HG03159 (cell line): ENCODE results near the gene SULT1C4.
"Not testable (repeated sequence)": the region's sequence is repeated elsewhere in the genome, so short reads cannot be mapped to it uniquely, and the experiment has no call there.

ENCODE experiments used
- ATAC-seq: cut with Tn5 transposase; IDR thresholded peaks from one replicate; pipeline ENCODE4 v1.9.1; 2021; ENCODE audit warnings: mild to moderate bottlenecking, moderate library complexity; ENCODE audit not compliant: unreplicated experiment

SULT1C4 gene

DNA sequence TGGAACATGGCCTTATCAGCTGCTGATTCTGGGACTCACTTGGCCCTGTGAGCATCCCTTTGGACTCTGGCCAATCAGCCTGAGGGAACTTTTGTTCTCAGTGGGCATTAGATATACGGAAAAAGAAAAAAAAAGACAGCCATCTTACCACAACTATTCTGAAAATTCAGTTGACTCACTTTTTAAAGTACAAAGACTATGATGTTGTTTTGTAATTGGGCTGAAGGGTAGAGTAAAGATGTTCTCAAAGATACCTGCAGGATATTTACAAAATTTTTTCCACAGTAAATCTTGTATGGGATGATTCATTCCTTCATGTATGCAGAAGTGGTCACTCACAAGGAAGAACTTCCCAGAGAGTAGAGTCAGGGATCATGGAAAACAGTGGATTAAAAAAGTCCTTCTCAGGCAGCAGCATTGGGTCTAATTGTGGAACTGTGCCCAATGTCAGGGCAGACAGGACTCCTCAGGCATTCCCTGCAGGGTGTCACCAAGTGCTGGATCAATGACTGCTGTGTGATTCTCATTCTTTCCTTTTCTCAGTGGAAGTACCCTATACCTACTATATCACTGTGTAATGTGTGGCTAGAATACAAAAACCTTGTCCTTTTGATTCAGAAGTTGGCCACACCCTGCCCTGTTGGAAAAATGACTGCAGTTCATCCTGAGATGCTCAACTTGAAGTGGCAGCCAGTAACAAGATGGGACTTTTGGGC lies 35.4 kb downstream of the SULT1C4 start:
- no peak for ATAC-seq

GRCh38 chr2:108413711-108414095 lies 35.9 kb downstream of the SULT1C4 start:
- ATAC-seq = no peak

GRCh38 chr2:108414256-108414876 lies 36.6 kb downstream of the SULT1C4 start:
- no peak for ATAC-seq

- no peak for ATAC-seq
Measured at GRCh38 chr2:108414945-108415344, 37.2 kb downstream of the SULT1C4 start.

GRCh38 chr2:108417254-108417653 lies 39.5 kb downstream of the SULT1C4 start:
- ATAC-seq = no peak

DNA sequence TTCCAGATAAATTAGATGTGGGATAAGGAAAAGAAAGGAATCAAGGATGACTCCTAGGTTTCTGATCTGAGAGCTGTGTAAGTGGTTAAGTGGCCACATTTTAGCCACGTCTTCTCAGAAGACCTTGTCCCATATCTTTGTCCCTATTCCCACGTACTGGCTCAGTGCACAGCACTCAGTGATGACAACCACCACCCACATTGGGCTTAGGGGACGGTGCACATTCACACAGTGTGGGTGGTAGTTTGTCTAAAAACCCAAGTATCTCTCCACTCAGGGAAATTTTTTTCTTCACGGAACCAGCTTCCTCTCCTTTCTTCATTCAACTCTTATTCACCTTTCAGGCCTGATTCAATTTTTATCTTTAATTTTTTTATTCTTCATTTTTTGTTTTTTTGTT lies 40.7 kb downstream of the SULT1C4 start:
- ATAC-seq = no peak

DNA sequence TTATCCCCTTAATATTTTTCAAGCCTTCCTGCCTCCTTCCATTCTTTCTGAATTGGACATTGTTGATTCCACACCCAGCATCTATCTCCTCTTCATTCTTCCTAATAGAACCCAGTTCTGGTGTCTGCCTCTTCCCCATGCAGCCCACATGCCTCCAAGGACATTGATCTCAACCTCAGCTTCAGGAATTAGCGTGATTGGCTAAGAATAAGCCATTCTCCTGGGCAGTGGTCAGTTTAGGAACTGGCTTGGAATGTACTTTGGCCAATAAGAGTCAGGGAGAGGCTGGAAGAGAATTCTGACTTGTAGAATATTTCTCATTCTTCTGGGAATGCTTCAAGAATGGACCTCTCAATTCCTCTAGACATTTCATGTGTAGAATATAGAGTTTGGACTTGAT lies 45.3 kb downstream of the SULT1C4 start:
- ATAC-seq = no peak

- ATAC-seq = no peak
Measured at GRCh38 chr2:108423502-108424251, 45.9 kb downstream of the SULT1C4 start.

DNA sequence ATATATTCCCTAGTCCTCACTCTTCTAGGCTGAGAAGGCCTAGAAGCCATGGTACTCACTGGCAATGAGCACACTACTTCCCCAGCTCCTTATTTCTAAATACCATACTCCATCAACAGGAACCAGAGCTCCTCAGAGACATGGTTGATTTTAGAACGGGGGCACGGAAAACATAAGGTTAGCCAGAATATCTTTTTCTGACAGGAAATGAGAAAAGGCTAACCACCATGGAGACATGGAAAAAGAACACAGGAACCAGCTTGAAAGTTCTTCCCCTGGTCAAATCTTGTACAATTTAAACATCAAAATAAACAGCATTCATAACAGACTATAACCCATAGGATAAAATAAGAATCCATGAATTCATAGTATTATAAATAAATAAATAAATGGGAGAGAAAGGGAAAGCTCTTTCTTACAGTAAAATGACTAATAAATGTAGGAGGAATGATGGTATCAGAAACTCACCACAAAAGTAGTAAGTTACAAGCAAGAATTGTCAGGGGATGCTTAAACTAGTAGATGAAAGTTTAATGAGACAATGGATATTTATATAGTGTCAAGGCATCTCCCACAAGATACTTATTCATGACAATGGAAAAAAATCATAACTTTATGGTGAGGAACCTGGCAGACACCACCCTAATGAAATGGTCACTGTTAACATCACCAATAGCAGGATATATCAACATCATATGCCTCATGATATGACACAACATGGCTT lies 50.7 kb downstream of the SULT1C4 start:
- ATAC-seq = no peak

GRCh38 chr2:108435578-108435977 lies 57.8 kb downstream of the SULT1C4 start:
- ATAC-seq = not testable (repeated sequence)

GRCh38 chr2:108436976-108437375 lies 59.2 kb downstream of the SULT1C4 start:
- ATAC-seq = no peak
